Chondrocyte (in vitro differentiated cells): ENCODE measurements around the gene CMIP. TPM values are rescaled to one million over a fixed set of nuclear protein-coding genes. Genes with fewer than 3 reads are reported as not detected.

Experiments
- DNase-seq: peaks from one replicate; pipeline ENCODE4 v3.0.0; 2021; ENCODE audit warnings: mixed read lengths, low spot score
- H3K27ac Mint-ChIP-seq: one replicate; pipeline ENCODE4 v1.8.0; 2021; ENCODE audit warnings: mild to moderate bottlenecking, moderate library complexity, mixed read lengths; ENCODE audit not compliant: unreplicated experiment
- H3K27me3 Mint-ChIP-seq: 2 replicates; pipeline ENCODE4 v1.8.0; 2021; ENCODE audit warnings: low read depth, mixed read lengths
- H3K36me3 Mint-ChIP-seq: 2 replicates; pipeline ENCODE4 v1.8.0; 2021; ENCODE audit warnings: low read depth, mixed read lengths
- H3K4me1 Mint-ChIP-seq: 2 replicates; pipeline ENCODE4 v1.8.0; 2021; ENCODE audit warnings: low read depth, mild to moderate bottlenecking, mixed read lengths
- H3K4me3 Mint-ChIP-seq: one replicate; pipeline ENCODE4 v1.8.0; 2021; ENCODE audit warnings: mild to moderate bottlenecking, moderate library complexity, mixed read lengths; ENCODE audit not compliant: unreplicated experiment
- H3K9me3 Mint-ChIP-seq: 2 replicates; pipeline ENCODE4 v1.8.0; 2021; ENCODE audit warnings: low read depth, mixed read lengths
- CTCF ChIP-seq: fragments of 200-600 bp; sonication (generic); IDR thresholded peaks from 2 replicates; pipeline ENCODE4 v1.5.0; 2021; ENCODE audit warnings: antibody characterized with exemption, mild to moderate bottlenecking, moderate library complexity
- total RNA-seq: library from RNA; stranded (reverse); gene quantifications from 3 replicates; pipeline ENCODE4 v1.2.1, GENCODE V29; 2021

The CMIP gene
- total RNA-seq, 1 donor from 2014 or later = 62.9 TPM

DNA sequence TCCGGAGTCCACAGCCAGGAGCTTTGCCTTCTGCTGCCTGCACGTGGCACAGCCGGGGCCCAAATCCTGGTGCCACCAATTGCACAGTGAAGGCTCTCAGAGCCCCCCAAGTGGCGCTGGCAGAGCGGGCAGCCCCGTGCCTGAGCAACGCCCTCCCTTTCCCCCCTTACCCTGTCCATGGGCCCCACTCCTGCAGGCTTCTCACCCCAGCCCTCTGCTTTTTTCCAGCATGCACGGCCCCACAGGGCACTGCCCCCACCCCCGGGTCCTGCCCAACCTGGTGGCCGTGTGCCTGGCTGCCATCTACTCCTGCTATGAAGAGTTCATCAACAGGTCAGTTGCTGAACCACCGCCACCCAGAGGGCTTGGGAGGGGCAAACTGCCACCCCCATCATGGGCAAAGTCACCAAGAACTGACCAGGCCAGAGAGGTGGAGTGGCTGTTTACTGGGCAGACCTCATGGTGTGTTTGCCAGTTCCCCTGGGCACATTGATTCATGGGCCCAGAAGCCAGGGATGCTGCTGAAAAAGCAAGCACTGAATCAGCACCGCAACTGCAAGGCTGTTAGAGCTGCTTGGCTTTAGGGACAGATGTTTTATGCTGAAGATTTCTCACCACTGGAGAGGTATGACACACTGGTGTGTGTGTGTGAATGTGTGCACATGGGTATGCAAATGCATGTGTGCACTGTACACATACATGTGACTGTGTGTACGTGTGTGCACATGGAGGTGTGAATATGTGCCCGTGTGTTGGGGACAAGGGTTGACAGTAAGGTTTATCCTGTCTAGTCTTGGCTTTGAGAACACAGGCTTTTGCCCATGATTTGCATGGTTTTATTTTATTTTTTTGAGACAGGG, 227.4 kb downstream of the CMIP start:
- no peak overlapping the region for H3K4me3 Mint-ChIP-seq
- no peak overlapping the region for H3K27ac Mint-ChIP-seq
- TF ChIP-seq CTCF = no peak
- H3K36me3 Mint-ChIP-seq = peaks cover 11% of the 10 kb centered on the region
- DNase-seq = no peak
- peaks cover 3% of the 10 kb centered on the region for H3K4me1 Mint-ChIP-seq
- no peaks in the 10 kb centered on the region for H3K27me3 Mint-ChIP-seq
- no peaks in the 10 kb centered on the region for H3K9me3 Mint-ChIP-seq

GRCh38 chr16:81673432-81673831, 228.8 kb downstream of the CMIP start:
- H3K4me3 Mint-ChIP-seq = no peak overlapping the region
- TF ChIP-seq CTCF = no peak
- H3K36me3 Mint-ChIP-seq = peaks cover 14% of the 10 kb centered on the region
- DNase-seq = no peak
- no peaks in the 10 kb centered on the region for H3K4me1 Mint-ChIP-seq
- H3K27ac Mint-ChIP-seq = no peak overlapping the region
- no peaks in the 10 kb centered on the region for H3K9me3 Mint-ChIP-seq
- H3K27me3 Mint-ChIP-seq = no peaks in the 10 kb centered on the region

DNA sequence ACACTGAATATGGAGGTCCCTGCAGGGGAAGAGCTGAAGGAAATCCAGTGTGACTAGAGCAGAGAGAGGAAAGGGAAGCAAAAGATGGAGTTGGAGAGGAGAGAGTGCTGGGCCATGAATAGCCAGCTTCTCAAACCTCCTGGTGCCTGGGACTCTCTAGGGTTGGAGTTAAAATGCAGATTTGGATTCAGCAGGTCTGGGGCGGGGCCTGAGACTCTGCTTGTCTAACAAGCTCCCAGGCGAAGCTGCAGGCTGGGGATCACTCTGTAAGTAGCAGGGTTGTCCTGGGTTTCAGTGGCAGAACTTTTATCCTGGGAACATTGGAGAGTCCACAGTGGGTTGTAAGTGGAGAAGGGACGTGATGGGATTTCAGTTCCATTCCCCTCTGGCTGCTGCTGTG, 231.1 kb downstream of the CMIP start:
- no peak overlapping the region for H3K4me3 Mint-ChIP-seq
- peak overlapping the region; percentile 27 for H3K27ac Mint-ChIP-seq
- DNase-seq = no peak
- H3K9me3 Mint-ChIP-seq = no peaks in the 10 kb centered on the region
- no peaks in the 10 kb centered on the region for H3K4me1 Mint-ChIP-seq
- no peak for TF ChIP-seq CTCF
- H3K36me3 Mint-ChIP-seq = peaks cover 17% of the 10 kb centered on the region
- H3K27me3 Mint-ChIP-seq = no peaks in the 10 kb centered on the region

DNA sequence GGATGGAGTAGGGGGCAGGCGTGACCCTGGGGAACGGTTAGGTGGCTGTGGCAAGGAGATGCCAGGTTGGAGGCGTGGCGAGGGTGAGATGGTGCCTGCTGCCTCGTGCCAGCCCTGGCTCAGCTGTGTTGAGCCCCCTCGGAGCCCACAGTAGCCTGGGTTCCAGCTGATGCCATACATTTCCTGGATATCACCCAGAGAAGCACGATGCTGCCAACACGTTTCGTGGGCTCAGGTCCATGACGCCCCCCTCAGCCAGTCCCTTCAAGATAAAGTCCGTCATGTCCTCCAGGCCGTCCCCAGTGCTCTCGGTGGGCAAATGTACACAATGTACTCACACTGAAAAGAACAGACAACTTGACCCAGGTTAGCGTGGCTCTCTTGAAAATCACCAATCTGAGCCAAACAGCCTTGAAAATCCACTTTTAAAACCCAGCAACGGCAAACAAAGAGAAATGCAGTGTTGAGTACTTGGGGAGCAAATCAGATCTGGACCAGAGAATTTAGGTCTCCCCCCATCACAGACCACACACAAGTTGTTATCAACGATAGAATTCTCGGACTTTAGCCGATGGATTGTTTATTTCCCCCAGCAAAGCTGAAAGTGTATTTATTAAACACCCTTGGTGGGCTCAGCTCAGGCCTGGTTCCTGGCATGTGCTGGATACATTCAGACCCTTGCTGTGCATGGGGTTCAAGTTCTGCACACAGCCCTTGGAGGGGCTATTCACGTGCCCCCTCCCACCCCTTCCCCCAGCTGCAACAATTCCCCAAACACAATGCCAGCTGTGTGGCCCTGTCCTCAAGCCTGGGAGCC, 231.7 kb downstream of the CMIP start:
- TF ChIP-seq CTCF = no peak
- Mint-ChIP-seq H3K27ac (no peak overlapping the region), H3K9me3 (no peaks in the 10 kb centered on the region), H3K4me1 (no peaks in the 10 kb centered on the region), H3K4me3 (no peak overlapping the region), H3K27me3 (no peaks in the 10 kb centered on the region), H3K36me3 (peaks cover 18% of the 10 kb centered on the region)
- no peak for DNase-seq
